Measurements from ENCODE around the gene CTDSP2.
A peak's percentile ranks its signal among the peaks of the same experiment; 100 is the strongest.

The CTDSP2 gene

DNA sequence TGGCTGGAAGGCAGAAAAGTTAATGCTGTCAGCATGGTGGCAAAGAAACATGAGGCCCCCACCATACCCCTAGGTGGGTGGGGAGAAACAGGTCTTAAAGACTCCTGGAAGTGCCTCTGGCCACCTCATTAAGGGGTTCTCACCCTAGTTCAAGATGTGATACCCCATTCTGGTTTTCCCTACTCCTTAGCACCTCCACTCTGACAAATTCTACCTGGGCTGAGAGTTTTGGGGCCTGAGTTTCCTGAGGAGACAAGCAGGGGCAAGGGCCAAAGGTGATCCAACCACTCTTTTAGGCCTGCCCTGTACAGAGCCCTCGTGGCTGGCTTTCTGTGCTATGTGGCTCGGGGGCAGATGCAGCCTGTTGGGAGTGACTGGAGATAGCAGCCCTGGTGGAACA lies 20.1 kb downstream of the CTDSP2 start:
- no peak for DNase-seq
- no peak overlapping the region for H3K4me3 ChIP-seq
- peaks cover 80 to 81% (median 80%) of the 10 kb centered on the region in 3 donors for H3K36me3 ChIP-seq
- intact Hi-C loops (cut with DNase I; ENCODE audit: low total_unique reads): no loop called here
- peaks cover 0 to 62% (median 49%) of the 10 kb centered on the region in 4 donors for H3K4me1 ChIP-seq
- H3K9me3 ChIP-seq: no peaks in the 10 kb centered on the region
- H3K27me3 ChIP-seq: no peaks in the 10 kb centered on the region
- H3K27ac ChIP-seq: peak overlapping the region; percentile 7 to 38
- no peak for TF ChIP-seq CTCF (IDR thresholded peaks at IDR 0.05)

GRCh38 chr12:57825451-57825850 lies 21.1 kb downstream of the CTDSP2 start:
- Histone ChIP-seq H3K27me3 (no peaks in the 10 kb centered on the region), H3K9me3 (no peaks in the 10 kb centered on the region), H3K27ac (peak overlapping the region in 1 of 2 donors; percentile 11), H3K4me1 (peaks cover 0 to 53% (median 40%) of the 10 kb centered on the region in 4 donors), H3K4me3 (no peak overlapping the region), H3K36me3 (peaks cover 89 to 90% (median 90%) of the 10 kb centered on the region in 3 donors)
- intact Hi-C loops (cut with DNase I; ENCODE audit: low total_unique reads): no loop called here
- no peak for TF ChIP-seq CTCF (IDR thresholded peaks at IDR 0.05)
- no peak for DNase-seq

- H3K4me1 ChIP-seq: peaks cover 0 to 40% (median 26%) of the 10 kb centered on the region in 4 donors
- H3K27ac ChIP-seq: no peak overlapping the region
- H3K9me3 ChIP-seq: no peaks in the 10 kb centered on the region
- H3K27me3 ChIP-seq: no peaks in the 10 kb centered on the region
- intact Hi-C loops (cut with DNase I; ENCODE audit: low total_unique reads): no loop called here
- no peak for TF ChIP-seq CTCF (IDR thresholded peaks at IDR 0.05)
- no peak for DNase-seq
- H3K4me3 ChIP-seq: no peak overlapping the region
- peaks cover 98 to 100% (median 99%) of the 10 kb centered on the region in 3 donors for H3K36me3 ChIP-seq
Measured at GRCh38 chr12:57823908-57824640, 22.5 kb downstream of the CTDSP2 start.

DNA sequence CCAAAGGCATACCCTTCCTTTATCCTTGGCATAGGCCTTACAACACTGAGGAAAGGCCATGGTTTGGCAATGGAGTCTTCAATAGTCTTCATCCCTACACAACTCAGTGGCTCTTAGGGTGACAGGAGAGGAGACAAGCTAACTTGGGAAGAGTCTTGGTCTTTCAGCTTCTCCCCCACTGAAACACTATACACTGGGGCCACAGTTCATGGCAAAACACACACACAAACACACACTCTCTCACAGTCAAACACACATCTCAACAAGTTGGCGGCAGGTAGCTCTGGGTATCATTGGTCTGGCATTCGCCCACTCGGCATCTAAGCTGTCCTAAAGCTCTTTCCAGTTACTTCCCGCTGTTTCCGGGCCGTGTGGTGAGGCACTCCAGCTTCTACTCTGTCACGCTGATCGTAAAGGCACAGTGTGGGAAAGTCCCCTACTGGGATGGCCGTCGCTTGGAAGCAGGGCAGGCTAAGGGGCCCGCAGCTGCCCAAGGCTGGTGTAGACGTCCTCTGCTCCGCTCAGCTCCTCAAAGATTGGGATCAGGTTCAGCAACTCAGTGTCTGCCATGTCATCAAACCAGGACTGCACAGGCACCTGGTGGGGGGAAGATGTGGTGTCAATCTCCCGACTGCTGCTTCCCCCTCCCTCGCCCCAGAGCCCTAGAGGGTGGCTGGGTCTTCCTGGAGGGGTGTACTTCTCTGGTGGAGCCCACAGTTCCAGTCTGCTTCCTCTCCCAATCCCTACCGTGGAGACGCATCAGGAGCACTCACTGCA lies 23.2 kb downstream of the CTDSP2 start:
- Histone ChIP-seq H3K4me1 (peaks cover 0 to 34% (median 19%) of the 10 kb centered on the region in 4 donors), H3K9me3 (no peaks in the 10 kb centered on the region), H3K4me3 (no peak overlapping the region), H3K27ac (no peak overlapping the region), H3K27me3 (no peaks in the 10 kb centered on the region), H3K36me3 (peaks cover 92 to 100% (median 99%) of the 10 kb centered on the region in 3 donors)
- intact Hi-C loops (cut with DNase I; ENCODE audit: low total_unique reads): no loop called here
- no peak for TF ChIP-seq CTCF (IDR thresholded peaks at IDR 0.05)
- no peak for DNase-seq

GRCh38 chr12:57822392-57823130 lies 24.0 kb downstream of the CTDSP2 start:
- Histone ChIP-seq H3K27ac (no peak overlapping the region), H3K4me1 (peaks cover 0 to 38% (median 19%) of the 10 kb centered on the region in 4 donors), H3K4me3 (no peak overlapping the region), H3K36me3 (peaks cover 85 to 94% (median 94%) of the 10 kb centered on the region in 3 donors), H3K9me3 (no peaks in the 10 kb centered on the region), H3K27me3 (no peaks in the 10 kb centered on the region)
- DNase-seq: no peak
- intact Hi-C loops (cut with DNase I; ENCODE audit: low total_unique reads): no loop called here
- TF ChIP-seq CTCF (IDR thresholded peaks at IDR 0.05): no peak
